Activated naive CD4-positive, alpha-beta T cell treated with anti-CD3 and anti-CD28 coated beads, Interleukin-2, amount 50 U/mL, for 24 hours (primary cell): ENCODE results near the gene GALNS.
"Not testable (repeated sequence)": the region's sequence is repeated elsewhere in the genome, so short reads cannot be mapped to it uniquely, and the experiment has no call there.

ENCODE experiments used
- H3K27ac Mint-ChIP-seq: one replicate; pipeline ENCODE4 v1.8.0; 2021; ENCODE audit warnings: mild to moderate bottlenecking, mixed read lengths
- H3K27me3 Mint-ChIP-seq: one replicate; pipeline ENCODE4 v1.8.0; 2021; ENCODE audit warnings: mixed read lengths
- H3K36me3 Mint-ChIP-seq: one replicate; pipeline ENCODE4 v1.8.0; 2021; ENCODE audit warnings: mixed read lengths
- H3K4me1 Mint-ChIP-seq: one replicate; pipeline ENCODE4 v1.8.0; 2021; ENCODE audit warnings: mixed read lengths
- H3K4me3 Mint-ChIP-seq: one replicate; pipeline ENCODE4 v1.8.0; 2021; ENCODE audit warnings: mild to moderate bottlenecking, mixed read lengths
- H3K9me3 Mint-ChIP-seq: one replicate; pipeline ENCODE4 v1.8.0; 2021; ENCODE audit warnings: mixed read lengths

The GALNS gene

GRCh38 chr16:88856828-88857727 lies at the start of gene GALNS, which contains the start of gene TRAPPC2L:
GALNS (minus strand) TSS chr16:88856947; CDS start chr16:88856877, 70 bp downstream.
TRAPPC2L (plus strand) TSS chr16:88857127; CDS start chr16:88857151, 24 bp downstream.
- H3K36me3 Mint-ChIP-seq, result peaks cover 3% of the 10 kb centered on the region
- no peaks in the 10 kb centered on the region for H3K9me3 Mint-ChIP-seq
- peak within 1 kb of the TSS; percentile 96 for H3K27ac Mint-ChIP-seq
- peak within 1 kb of the TSS; percentile 99 for H3K4me3 Mint-ChIP-seq
- no peaks in the 10 kb centered on the region for H3K27me3 Mint-ChIP-seq
- peaks cover 33% of the 10 kb centered on the region for H3K4me1 Mint-ChIP-seq

- H3K27ac Mint-ChIP-seq, result no peak overlapping the region
- no peaks in the 10 kb centered on the region for H3K9me3 Mint-ChIP-seq
- H3K4me1 Mint-ChIP-seq, result no peaks in the 10 kb centered on the region
- no peak overlapping the region for H3K4me3 Mint-ChIP-seq
- no peaks in the 10 kb centered on the region for H3K36me3 Mint-ChIP-seq
- H3K27me3 Mint-ChIP-seq, result no peaks in the 10 kb centered on the region
These were observed 49.3 kb upstream of the GALNS start for GRCh38 chr16:88906020-88906419.

GRCh38 chr16:88905563-88905962 lies 48.8 kb upstream of the GALNS start:
- H3K4me3 Mint-ChIP-seq, result no peak overlapping the region
- no peaks in the 10 kb centered on the region for H3K27me3 Mint-ChIP-seq
- H3K27ac Mint-ChIP-seq, result no peak overlapping the region
- no peaks in the 10 kb centered on the region for H3K36me3 Mint-ChIP-seq
- H3K9me3 Mint-ChIP-seq, result no peaks in the 10 kb centered on the region
- H3K4me1 Mint-ChIP-seq, result no peaks in the 10 kb centered on the region

- H3K36me3 Mint-ChIP-seq, result no peaks in the 10 kb centered on the region
- no peaks in the 10 kb centered on the region for H3K4me1 Mint-ChIP-seq
- no peaks in the 10 kb centered on the region for H3K9me3 Mint-ChIP-seq
These were observed 48.1 kb upstream of the GALNS start for GRCh38 chr16:88904676-88905365.

GRCh38 chr16:88903267-88903666 lies 46.5 kb upstream of the GALNS start:
- H3K27me3 Mint-ChIP-seq, result no peaks in the 10 kb centered on the region
- no peaks in the 10 kb centered on the region for H3K4me1 Mint-ChIP-seq
- H3K9me3 Mint-ChIP-seq, result no peaks in the 10 kb centered on the region
- no peak overlapping the region for H3K4me3 Mint-ChIP-seq
- H3K36me3 Mint-ChIP-seq, result no peaks in the 10 kb centered on the region
- no peak overlapping the region for H3K27ac Mint-ChIP-seq

More at GRCh38 chr16:88904676-88905365, 48.1 kb upstream of the GALNS start:
- no peak overlapping the region for H3K4me3 Mint-ChIP-seq
- H3K27me3 Mint-ChIP-seq, result no peaks in the 10 kb centered on the region
- H3K27ac Mint-ChIP-seq, result no peak overlapping the region

GRCh38 chr16:88902744-88903143 lies 46.0 kb upstream of the GALNS start:
- no peaks in the 10 kb centered on the region for H3K27me3 Mint-ChIP-seq
- H3K4me1 Mint-ChIP-seq, result no peaks in the 10 kb centered on the region
- H3K36me3 Mint-ChIP-seq, result no peaks in the 10 kb centered on the region
- H3K4me3 Mint-ChIP-seq, result no peak overlapping the region
- H3K27ac Mint-ChIP-seq, result no peak overlapping the region
- no peaks in the 10 kb centered on the region for H3K9me3 Mint-ChIP-seq

- Mint-ChIP-seq H3K4me1 (no peaks in the 10 kb centered on the region), H3K27me3 (no peaks in the 10 kb centered on the region)
These were observed 45.1 kb upstream of the GALNS start for GRCh38 chr16:88901718-88902337.

GRCh38 chr16:88900662-88901052 lies 43.9 kb upstream of the GALNS start:
- Mint-ChIP-seq H3K27me3 (no peaks in the 10 kb centered on the region), H3K4me1 (no peaks in the 10 kb centered on the region), H3K9me3 (no peaks in the 10 kb centered on the region), H3K4me3 (no peak overlapping the region), H3K27ac (no peak overlapping the region), H3K36me3 (no peaks in the 10 kb centered on the region)

More at GRCh38 chr16:88901718-88902337, 45.1 kb upstream of the GALNS start:
- Mint-ChIP-seq H3K36me3 (no peaks in the 10 kb centered on the region), H3K27ac (no peak overlapping the region), H3K9me3 (no peaks in the 10 kb centered on the region), H3K4me3 (no peak overlapping the region)

- H3K4me1 Mint-ChIP-seq, result no peaks in the 10 kb centered on the region
- no peak overlapping the region for H3K27ac Mint-ChIP-seq
- no peak overlapping the region for H3K4me3 Mint-ChIP-seq
- H3K27me3 Mint-ChIP-seq, result no peaks in the 10 kb centered on the region
- H3K36me3 Mint-ChIP-seq, result no peaks in the 10 kb centered on the region
- H3K9me3 Mint-ChIP-seq, result no peaks in the 10 kb centered on the region
These were observed 43.3 kb upstream of the GALNS start for GRCh38 chr16:88899901-88900661.

GRCh38 chr16:88897696-88898425 lies 41.1 kb upstream of the GALNS start:
- no peaks in the 10 kb centered on the region for H3K4me1 Mint-ChIP-seq
- no peaks in the 10 kb centered on the region for H3K9me3 Mint-ChIP-seq
- H3K27ac Mint-ChIP-seq, result no peak overlapping the region
- no peaks in the 10 kb centered on the region for H3K36me3 Mint-ChIP-seq
- no peak overlapping the region for H3K4me3 Mint-ChIP-seq
- no peaks in the 10 kb centered on the region for H3K27me3 Mint-ChIP-seq

GRCh38 chr16:88896238-88897070 lies 39.7 kb upstream of the GALNS start:
- Mint-ChIP-seq H3K4me1 (no peaks in the 10 kb centered on the region), H3K36me3 (no peaks in the 10 kb centered on the region), H3K4me3 (no peak overlapping the region), H3K9me3 (no peaks in the 10 kb centered on the region), H3K27me3 (no peaks in the 10 kb centered on the region), H3K27ac (no peak overlapping the region)

GRCh38 chr16:88895335-88895734 lies 38.6 kb upstream of the GALNS start:
- no peak overlapping the region for H3K27ac Mint-ChIP-seq

GRCh38 chr16:88894681-88895300 lies 38.0 kb upstream of the GALNS start:
- Mint-ChIP-seq H3K36me3 (no peaks in the 10 kb centered on the region), H3K27me3 (no peaks in the 10 kb centered on the region), H3K27ac (no peak overlapping the region), H3K9me3 (no peaks in the 10 kb centered on the region), H3K4me3 (no peak overlapping the region), H3K4me1 (no peaks in the 10 kb centered on the region)

More at GRCh38 chr16:88895335-88895734, 38.6 kb upstream of the GALNS start:
- H3K27me3 Mint-ChIP-seq, result no peaks in the 10 kb centered on the region
- H3K4me3 Mint-ChIP-seq, result no peak overlapping the region
- no peaks in the 10 kb centered on the region for H3K4me1 Mint-ChIP-seq
- no peaks in the 10 kb centered on the region for H3K9me3 Mint-ChIP-seq
- H3K36me3 Mint-ChIP-seq, result no peaks in the 10 kb centered on the region

GRCh38 chr16:88894266-88894665 lies 37.5 kb upstream of the GALNS start:
- not testable (repeated sequence) for H3K4me3 Mint-ChIP-seq, H3K36me3 Mint-ChIP-seq, H3K9me3 Mint-ChIP-seq, H3K27ac Mint-ChIP-seq, H3K4me1 Mint-ChIP-seq, H3K27me3 Mint-ChIP-seq
